ENCODE measurements around the gene MYO9A.

DNA sequence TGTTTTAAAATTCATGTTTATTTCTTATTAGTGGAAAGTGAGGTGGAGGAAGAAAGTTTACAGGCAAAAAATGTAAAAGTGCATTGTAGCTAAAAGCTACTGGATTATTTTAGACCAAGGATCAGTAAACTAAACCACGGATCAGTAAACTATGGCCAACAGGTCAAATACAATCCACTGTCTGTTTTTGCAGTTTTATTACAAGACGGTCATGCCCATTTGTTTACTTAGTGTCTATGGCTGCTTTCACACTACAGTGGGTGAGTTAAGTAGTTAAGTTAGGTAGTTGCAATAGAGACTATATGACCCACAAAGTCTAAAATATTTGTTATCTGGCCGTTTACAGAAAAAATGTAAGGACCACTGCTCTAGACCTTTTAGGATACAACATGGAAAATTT, 225.6 kb downstream of the MYO9A start:
- TF ChIP-seq, protein P1, sequence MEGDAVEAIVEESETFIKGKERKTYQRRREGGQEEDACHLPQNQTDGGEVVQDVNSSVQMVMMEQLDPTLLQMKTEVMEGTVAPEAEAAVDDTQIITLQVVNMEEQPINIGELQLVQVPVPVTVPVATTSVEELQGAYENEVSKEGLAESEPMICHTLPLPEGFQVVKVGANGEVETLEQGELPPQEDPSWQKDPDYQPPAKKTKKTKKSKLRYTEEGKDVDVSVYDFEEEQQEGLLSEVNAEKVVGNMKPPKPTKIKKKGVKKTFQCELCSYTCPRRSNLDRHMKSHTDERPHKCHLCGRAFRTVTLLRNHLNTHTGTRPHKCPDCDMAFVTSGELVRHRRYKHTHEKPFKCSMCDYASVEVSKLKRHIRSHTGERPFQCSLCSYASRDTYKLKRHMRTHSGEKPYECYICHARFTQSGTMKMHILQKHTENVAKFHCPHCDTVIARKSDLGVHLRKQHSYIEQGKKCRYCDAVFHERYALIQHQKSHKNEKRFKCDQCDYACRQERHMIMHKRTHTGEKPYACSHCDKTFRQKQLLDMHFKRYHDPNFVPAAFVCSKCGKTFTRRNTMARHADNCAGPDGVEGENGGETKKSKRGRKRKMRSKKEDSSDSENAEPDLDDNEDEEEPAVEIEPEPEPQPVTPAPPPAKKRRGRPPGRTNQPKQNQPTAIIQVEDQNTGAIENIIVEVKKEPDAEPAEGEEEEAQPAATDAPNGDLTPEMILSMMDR (IDR thresholded peaks at IDR 0.05; ENCODE audit: poor library complexity) = no peak
- TF ChIP-seq EZH2 (IDR thresholded peaks at IDR 0.05; ENCODE audit: borderline replicate concordance) = no peak

All from hepatocyte (in vitro differentiated cells).